Ovary (tissue), 3 donors: ENCODE measurements around the gene ZBTB44.

Source experiments
- CTCF ChIP-seq, 3 donors: fragments of 450-650 bp in 2 of 3; fragments of 200-600 bp in 1 of 3; IDR thresholded peaks; one replicate each; pipeline versions ENCODE4 v1.5.1 to v1.8.0; 2016 to 2022; ENCODE audit warnings: antibody characterized with exemption in 3 of 3, mild to moderate bottlenecking in 1 of 3
- EP300 ChIP-seq: sonication (generic); formaldehyde crosslinking; IDR thresholded peaks from one replicate; pipeline ENCODE4 v1.6.1; 2017; ENCODE audit warnings: antibody characterized with exemption
- donor health status: DM: no; HTN: no; CAD: no.

GRCh38 chr11:130197386-130198035 is 117.2 kb downstream of the ZBTB44 start:
- no peak for TF ChIP-seq EP300
- TF ChIP-seq CTCF (IDR thresholded peaks at IDR 0.05): no peak
